GM19467 (cell line): ENCODE results near the gene SPDYE4.

Source experiments
- ATAC-seq: cut with Tn5 transposase; IDR thresholded peaks from one replicate; pipeline ENCODE4 v1.9.1; 2021; ENCODE audit warnings: mild to moderate bottlenecking, moderate library complexity; ENCODE audit not compliant: unreplicated experiment

SPDYE4 gene

DNA sequence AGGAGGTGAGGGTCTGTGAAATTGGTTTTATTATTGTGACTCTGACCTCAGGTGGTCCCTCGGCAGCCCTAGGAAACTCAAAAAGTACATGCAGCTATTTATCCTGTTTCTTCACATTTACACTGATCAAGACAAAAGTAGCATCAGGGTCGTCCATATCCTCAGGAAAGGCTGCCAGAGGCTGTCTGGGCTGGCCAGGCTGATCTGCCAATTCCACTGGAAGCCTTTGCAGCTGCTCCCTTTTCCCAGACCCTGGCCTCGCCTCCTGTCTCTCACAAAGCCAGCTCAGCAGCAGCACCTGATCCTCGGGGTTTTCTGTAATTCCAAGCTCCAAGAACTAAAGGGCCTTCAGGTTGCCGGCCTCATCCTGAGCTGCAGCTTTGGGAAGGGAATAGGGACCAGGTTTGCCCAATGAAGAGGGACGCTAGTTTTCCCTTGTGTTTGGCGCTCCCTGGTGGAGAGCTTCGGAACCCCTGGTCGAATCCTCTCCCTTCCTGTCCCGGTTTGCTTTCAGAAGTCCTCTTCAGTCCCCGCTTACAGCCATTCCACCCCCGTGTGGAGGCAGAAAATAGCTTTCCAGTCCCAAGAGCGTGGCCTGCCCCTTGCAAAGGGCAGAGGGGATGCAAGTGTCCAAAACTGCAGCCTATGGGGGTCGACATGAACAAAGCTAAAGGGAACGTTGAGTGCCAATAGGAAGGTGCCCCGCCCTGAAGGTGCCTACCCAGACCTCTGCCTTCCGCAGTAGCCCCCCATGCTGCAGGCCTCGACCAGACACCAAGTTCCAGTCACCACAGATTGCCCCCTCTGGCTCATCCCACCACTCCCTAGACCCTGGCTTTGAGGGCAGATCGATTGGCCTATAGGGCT, 27.4 kb upstream of the SPDYE4 start:
- no peak for ATAC-seq

- ATAC-seq = no peak
These were observed 23.8 kb upstream of the SPDYE4 start for GRCh38 chr17:8782176-8782575.

GRCh38 chr17:8781776-8782175, 23.4 kb upstream of the SPDYE4 start:
- ATAC-seq = no peak

DNA sequence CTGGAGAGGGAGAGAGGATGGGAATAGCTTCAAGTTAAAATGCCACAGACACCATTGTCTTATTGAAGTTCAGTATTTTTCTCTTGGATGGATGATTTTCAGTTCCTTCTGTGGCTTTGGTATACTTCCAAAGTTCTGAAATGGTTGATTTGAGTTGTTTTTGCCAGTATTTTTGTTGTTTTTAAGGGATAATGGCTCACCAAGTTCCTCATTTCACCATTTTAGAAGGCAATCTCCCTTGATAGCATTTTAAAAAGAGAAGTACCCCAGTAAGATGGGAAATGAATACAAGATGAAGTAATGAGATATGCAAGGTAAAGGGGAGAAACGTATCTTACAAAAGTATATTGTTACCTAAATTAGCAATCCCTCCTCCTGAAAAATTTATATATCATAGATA, 18.5 kb upstream of the SPDYE4 start:
- ATAC-seq = no peak

- ATAC-seq = no peak
These were observed 17.9 kb upstream of the SPDYE4 start for GRCh38 chr17:8776248-8776647.

DNA sequence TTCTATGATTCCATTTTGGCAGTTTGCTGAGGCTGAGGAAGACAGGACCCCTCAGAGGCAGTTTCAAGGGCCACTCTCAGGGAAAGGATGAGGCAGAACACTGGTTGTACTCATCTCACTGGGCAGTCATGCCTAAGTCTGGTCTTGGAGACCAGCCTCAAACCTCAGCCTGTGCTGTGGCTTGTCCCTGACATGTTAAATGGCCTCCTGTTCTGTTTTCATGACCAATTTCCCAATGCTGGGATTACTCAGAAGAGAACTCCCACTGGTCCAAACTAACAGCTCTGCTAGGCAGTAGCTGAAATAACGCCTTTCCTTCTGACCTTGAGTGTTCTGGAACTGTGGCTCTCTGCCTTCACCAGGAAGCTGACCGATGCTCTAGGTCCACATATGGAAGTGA, 8.4 kb upstream of the SPDYE4 start:
- ATAC-seq = no peak

DNA sequence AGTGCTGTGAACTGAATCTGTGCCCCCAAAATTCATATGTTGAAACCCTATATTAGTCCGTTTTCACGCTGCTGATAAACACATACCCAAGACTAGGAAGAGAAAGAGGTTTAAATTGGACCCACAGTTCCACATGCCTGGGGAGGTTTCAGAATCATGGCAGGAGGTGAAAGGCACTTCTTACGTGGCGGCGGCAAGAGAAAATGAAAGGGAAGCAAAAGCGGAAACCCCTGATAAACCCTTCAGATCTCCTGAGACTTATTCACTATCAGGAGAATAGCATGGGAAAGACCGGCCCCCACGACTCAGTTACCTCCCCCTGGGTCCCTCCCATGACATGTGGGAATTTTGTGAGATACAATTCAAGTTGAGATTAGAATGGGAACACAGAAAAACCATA, 3.7 kb upstream of the SPDYE4 start:
- ATAC-seq = no peak

DNA sequence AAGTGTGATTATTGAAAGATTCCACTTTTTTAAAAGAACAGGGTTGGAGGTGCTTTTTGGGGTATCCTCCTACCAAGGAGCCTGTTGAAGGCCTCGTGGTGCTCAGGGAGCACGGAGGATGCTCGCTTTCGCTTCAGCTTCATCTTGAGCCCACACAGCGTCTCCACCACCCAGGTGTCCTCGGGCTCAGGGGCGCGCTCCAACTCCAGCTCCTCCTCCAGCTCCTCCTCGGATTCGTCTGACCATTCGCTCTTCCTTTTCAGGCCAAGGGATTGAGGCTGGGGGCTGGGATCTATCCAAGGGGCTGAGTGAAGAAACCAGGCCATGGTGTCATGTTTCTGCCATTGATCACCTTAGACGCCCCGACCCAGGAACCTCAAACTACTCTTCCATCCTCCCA, 1.2 kb downstream of the SPDYE4 start:
- no peak for ATAC-seq

GRCh38 chr17:8755590-8756255, 2.6 kb downstream of the SPDYE4 start:
- ATAC-seq = no peak

GRCh38 chr17:8754890-8755289, 3.5 kb downstream of the SPDYE4 start:
- ATAC-seq = no peak

GRCh38 chr17:8753976-8754440, 4.3 kb downstream of the SPDYE4 start:
- no peak for ATAC-seq

DNA sequence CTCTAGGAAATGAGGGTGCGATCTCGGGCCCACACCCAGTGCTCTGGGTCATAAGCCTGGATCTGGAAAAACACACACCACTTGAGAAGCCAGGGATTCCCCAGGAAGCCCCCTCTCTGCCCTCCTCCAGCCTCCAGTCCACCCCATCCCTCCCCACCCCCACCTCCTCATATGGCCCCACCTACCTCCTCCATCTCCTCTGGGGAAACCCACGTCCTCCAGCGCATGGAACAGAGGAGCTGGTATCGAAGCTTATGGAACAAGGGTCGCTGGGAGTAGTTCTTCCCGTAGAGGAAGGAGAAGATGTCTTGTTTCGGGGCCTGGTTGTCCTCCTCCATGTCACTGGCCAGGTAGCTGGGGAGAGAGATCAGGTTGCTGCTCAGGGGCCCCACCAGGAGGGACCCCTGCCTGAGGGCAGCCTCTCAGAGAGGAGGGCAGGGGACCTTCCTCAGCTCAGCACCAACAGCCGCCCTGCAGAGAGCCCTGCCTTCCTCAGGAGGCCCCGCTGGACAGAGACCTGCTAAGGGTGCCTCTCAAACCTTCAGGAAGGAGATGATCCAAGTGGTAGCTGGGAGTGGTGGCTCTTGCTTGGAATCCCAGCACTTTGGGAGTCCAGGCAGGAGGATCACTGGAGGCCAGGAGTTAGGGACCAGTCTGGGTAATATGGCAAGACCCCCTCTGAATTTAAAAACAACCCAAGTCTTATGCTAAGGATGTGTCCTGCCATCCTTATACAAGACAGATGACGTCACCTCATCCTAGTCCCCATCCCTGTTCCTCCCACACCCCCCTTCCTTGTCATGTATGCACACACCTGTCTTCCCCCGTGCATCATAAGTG, 5.0 kb downstream of the SPDYE4 start:
- no peak for ATAC-seq

- no peak for ATAC-seq
These were observed 8.7 kb downstream of the SPDYE4 start for GRCh38 chr17:8749616-8750015.

DNA sequence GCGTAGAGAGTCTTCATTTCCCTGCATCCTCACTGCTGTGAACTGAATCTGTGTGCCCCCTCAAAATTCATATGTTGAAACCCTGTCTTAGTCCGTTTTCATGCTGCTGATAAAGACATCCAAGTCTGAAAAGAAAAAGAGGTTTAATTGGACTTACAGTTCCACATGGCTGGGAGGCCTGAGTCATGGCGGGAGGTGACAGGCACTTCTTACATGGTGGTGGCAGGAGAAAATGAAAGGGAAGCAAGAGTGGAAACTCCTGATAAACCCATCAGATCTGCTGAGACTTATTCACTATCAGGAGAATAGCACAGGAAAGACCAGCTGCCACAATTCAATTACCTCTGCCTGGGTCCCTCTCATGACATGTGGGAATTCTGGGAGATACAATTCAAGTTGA, 10.6 kb downstream of the SPDYE4 start:
- no peak for ATAC-seq

DNA sequence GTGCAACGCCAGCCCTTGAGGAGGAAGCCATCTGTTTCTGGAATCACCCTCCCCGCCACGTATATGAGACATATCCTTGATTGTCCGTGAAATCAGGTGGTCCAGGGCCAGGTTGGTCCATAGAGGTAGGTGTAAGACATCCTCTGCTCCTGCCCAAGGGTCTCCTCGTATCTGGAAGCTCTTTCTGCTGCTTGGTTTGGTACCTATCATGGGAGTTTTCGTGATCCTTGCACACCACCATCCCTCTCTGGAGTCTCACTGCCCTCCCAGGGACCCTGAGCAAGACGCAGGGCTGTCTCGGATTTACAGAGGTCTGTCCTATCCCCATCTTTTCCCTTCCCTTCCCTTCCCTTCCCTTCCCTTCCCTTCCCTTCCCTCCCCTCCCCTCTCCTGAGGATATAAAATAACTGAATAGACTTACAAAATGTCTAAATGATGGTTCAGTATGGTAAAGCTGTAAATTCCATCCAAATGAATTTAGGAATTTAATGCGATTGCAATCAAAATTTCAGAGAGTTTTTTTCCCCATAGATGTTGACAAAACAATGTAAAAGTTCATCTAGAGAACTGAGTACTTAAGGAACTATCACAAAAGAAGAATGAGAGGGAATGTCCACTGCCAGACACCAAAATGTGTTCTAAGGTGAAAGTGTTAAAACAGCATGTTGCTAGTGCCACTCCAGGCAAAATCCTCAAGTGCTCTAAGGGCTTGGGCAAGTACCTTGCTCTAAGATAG, 11.7 kb downstream of the SPDYE4 start:
- ATAC-seq = no peak

DNA sequence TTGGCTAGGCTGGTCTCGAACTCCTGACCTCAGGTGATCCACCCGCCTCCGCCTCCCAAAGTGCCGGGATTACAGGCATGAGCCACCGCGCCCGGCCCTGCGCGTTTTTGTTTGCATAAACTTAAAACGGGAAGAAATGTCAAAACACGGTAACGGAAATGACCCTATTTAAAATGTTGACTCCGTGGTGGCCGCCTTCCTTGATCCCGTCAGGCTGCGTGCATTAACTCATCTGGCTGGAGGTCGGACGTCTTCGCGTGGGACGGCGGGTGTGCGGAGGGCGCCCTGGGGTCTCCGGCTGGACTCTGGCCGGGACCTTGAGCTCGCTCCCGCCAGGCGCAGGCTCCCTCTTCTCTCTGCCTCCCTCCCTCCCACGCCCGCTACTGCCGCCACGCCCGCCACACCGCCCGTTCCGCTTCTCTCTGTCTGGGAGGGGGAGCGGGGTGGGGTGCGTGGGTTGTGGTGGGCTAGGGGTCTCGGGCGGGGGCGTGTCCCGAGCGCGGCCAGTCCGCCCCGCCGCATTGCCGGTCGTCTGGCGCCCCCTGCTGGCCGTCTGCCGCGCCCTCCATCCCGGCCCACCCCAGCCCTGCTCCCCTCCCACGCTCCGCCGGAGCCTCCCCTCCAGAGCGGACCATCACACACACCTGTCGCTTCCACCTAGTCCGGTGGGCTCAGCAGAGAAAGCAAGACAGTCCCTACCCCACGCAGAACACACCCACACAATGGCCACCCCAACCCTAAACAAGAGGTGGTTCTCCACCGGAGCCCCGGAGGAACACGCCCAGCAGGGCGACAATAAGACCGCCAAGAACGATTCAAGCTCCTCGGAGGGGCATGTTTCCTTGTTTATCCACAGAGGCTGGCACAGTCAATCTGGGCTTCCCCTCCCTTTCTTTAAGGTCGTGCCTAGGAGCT, 12.5 kb downstream of the SPDYE4 start:
- no peak for ATAC-seq

- ATAC-seq = no peak
These were observed 14.1 kb downstream of the SPDYE4 start for GRCh38 chr17:8744086-8744785.

GRCh38 chr17:8742819-8743218, 15.5 kb downstream of the SPDYE4 start:
- ATAC-seq = no peak

DNA sequence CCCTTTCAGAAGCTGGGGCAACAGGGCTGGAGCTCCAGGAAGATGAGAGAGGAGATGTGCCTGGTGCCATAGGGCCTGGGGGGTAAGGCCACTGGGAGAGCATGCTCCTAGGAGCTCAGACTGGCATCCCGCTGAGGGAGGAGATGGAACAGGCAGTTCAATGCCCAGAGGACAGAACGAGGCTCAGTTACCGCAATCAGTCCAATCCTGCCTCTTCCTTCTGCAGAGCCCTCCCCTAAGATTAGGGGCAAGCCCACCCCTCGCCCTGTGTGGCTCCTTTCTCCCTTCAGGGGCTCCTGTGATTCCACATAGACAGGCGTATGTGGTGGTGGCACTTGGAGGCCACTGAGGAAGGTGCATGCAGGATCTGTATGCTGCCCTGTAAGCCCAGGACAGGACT, 16.1 kb downstream of the SPDYE4 start:
- ATAC-seq = no peak
